H9 (cell line): Measurements from ENCODE around the gene FAM219A. TPM values are rescaled to one million over a fixed set of nuclear protein-coding genes. Genes with fewer than 3 reads are reported as not detected.

ENCODE experiments used
- DNase-seq: peaks from one replicate; pipeline ENCODE4 v3.0.0-alpha.2; 2017
- H2AFZ ChIP-seq: one replicate; pipeline ENCODE4 v1.6.1; 2013; ENCODE audit warnings: mild to moderate bottlenecking, low read length, control low read depth, moderate library complexity
- H2AK5ac ChIP-seq: 2 replicates; pipeline ENCODE4 v1.6.1; 2013; ENCODE audit warnings: low read length, control low read depth, mixed read lengths; ENCODE audit not compliant: insufficient read length
- H2BK120ac ChIP-seq: one replicate; pipeline ENCODE4 v1.6.1; 2013; ENCODE audit warnings: low read depth, mild to moderate bottlenecking, low read length, control low read depth, inconsistent platforms; ENCODE audit not compliant: poor library complexity, severe bottlenecking
- H2BK12ac ChIP-seq: 2 replicates; pipeline ENCODE4 v1.6.1; 2013; ENCODE audit warnings: low read length, control low read depth, mixed read lengths, low read depth; ENCODE audit not compliant: insufficient read length
- H2BK15ac ChIP-seq: 2 replicates; pipeline ENCODE4 v1.6.1; 2013; ENCODE audit warnings: low read depth, low read length, control low read depth
- H2BK20ac ChIP-seq: one replicate; pipeline ENCODE4 v1.6.1; 2013; ENCODE audit warnings: low read depth, mild to moderate bottlenecking, low read length, control low read depth, inconsistent platforms; ENCODE audit not compliant: poor library complexity, severe bottlenecking
- H2BK5ac ChIP-seq: 2 replicates; pipeline ENCODE4 v1.6.1; 2013; ENCODE audit warnings: low read length, control low read depth, mixed read lengths; ENCODE audit not compliant: insufficient read length
- H3K14ac ChIP-seq: 2 replicates; pipeline ENCODE4 v1.6.1; 2013; ENCODE audit warnings: low read length, control low read depth; ENCODE audit not compliant: insufficient read depth
- H3K18ac ChIP-seq: 2 replicates; pipeline ENCODE4 v1.6.1; 2013; ENCODE audit warnings: low read depth, mild to moderate bottlenecking, mixed read lengths, low read length, control low read depth; ENCODE audit not compliant: insufficient read length
- H3K23ac ChIP-seq: 2 replicates; pipeline ENCODE4 v1.6.1; 2013; ENCODE audit warnings: low read length, control low read depth, mixed read lengths, low read depth; ENCODE audit not compliant: insufficient read length
- H3K23me2 ChIP-seq: 2 replicates; pipeline ENCODE4 v1.6.1; 2013; ENCODE audit warnings: low read depth, mild to moderate bottlenecking, mixed read lengths, low read length, control low read depth; ENCODE audit not compliant: insufficient read length, poor library complexity, severe bottlenecking
- H3K27ac ChIP-seq: 2 replicates; pipeline ENCODE4 v1.5.1; 2013; ENCODE audit warnings: low read length, control low read depth, mixed read lengths, low read depth; ENCODE audit not compliant: insufficient read length
- H3K27me3 ChIP-seq: 2 replicates; pipeline ENCODE4 v1.6.1; 2013; ENCODE audit warnings: low read length, control low read depth, inconsistent platforms; ENCODE audit not compliant: insufficient read depth
- H3K4ac ChIP-seq: 2 replicates; pipeline ENCODE4 v1.6.1; 2013; ENCODE audit warnings: low read depth, mild to moderate bottlenecking, control low read depth, inconsistent platforms, low read length, moderate library complexity
- H3K4me1 ChIP-seq: 2 replicates; pipeline ENCODE4 v1.6.1; 2013; ENCODE audit warnings: low read length, control low read depth, inconsistent platforms; ENCODE audit not compliant: insufficient read depth
- H3K4me2 ChIP-seq: 2 replicates; pipeline ENCODE4 v1.6.1; 2013; ENCODE audit warnings: low read length, control low read depth, mixed read lengths; ENCODE audit not compliant: insufficient read length, insufficient read depth
- H3K56ac ChIP-seq: 2 replicates; pipeline ENCODE4 v1.6.1; 2013; ENCODE audit warnings: low read depth, mild to moderate bottlenecking, mixed read lengths, low read length, control low read depth; ENCODE audit not compliant: insufficient read length
- H3K79me1 ChIP-seq: 2 replicates; pipeline ENCODE4 v1.6.1; 2013; ENCODE audit warnings: low read depth, mild to moderate bottlenecking, moderate library complexity, low read length, control low read depth, inconsistent platforms; ENCODE audit not compliant: insufficient read depth, poor library complexity, severe bottlenecking
- H3K79me2 ChIP-seq: 2 replicates; pipeline ENCODE4 v1.6.1; 2013; ENCODE audit warnings: low read length, control low read depth, inconsistent platforms; ENCODE audit not compliant: insufficient read depth
- H3K9ac ChIP-seq: 2 replicates; pipeline ENCODE4 v1.6.1; 2013; ENCODE audit warnings: low read length, control low read depth, mixed read lengths; ENCODE audit not compliant: insufficient read length; ENCODE audit errors: extremely low read depth
- H3K9me3 ChIP-seq: one replicate; pipeline ENCODE4 v1.6.1; 2013; ENCODE audit warnings: low read depth, low read length, inconsistent platforms; ENCODE audit not compliant: control insufficient read depth
- H3T11ph ChIP-seq: one replicate; pipeline ENCODE4 v1.6.1; 2013; ENCODE audit warnings: mild to moderate bottlenecking, low read length, control low read depth, inconsistent platforms
- H4K20me1 ChIP-seq: one replicate; pipeline ENCODE4 v1.6.1; 2013; ENCODE audit not compliant: control insufficient read depth, insufficient read length, insufficient read depth
- H4K5ac ChIP-seq: 2 replicates; pipeline ENCODE4 v1.6.1; 2013; ENCODE audit warnings: low read depth, mild to moderate bottlenecking, mixed read lengths, low read length, control low read depth; ENCODE audit not compliant: insufficient read length
- H4K8ac ChIP-seq: replicated peaks from 2 replicates; pipeline ENCODE4 v1.6.1; 2013; ENCODE audit warnings: low read length, control low read depth, mixed read lengths, low read depth; ENCODE audit not compliant: insufficient read length
- H4K91ac ChIP-seq: 2 replicates; pipeline ENCODE4 v1.6.1; 2013; ENCODE audit warnings: low read depth, mild to moderate bottlenecking, moderate library complexity, mixed read lengths, low read length, control low read depth; ENCODE audit not compliant: insufficient read length
- H3K27ac Mint-ChIP-seq, 3 experiments: 2 replicates in 2 of 3; 3 replicates in 1 of 3; pipeline ENCODE4 v1.8.0; 2020 to 2021; ENCODE audit warnings: mixed read lengths in 3 of 3, mild to moderate bottlenecking in 1 of 3, moderate library complexity in 1 of 3
- H3K27me3 Mint-ChIP-seq: 2 replicates; pipeline ENCODE4 v1.8.0; 2021; ENCODE audit warnings: low read depth, mild to moderate bottlenecking, moderate library complexity, mixed read lengths
- H3K36me3 Mint-ChIP-seq, 3 experiments: 2 replicates in 2 of 3; 3 replicates in 1 of 3; pipeline ENCODE4 v1.8.0; 2020 to 2021; ENCODE audit warnings: low read depth in 3 of 3, mixed read lengths in 3 of 3; ENCODE audit not compliant: insufficient read depth in 1 of 3
- H3K4me1 Mint-ChIP-seq, 2 experiments: 2 replicates each; pipeline ENCODE4 v1.8.0; 2020; ENCODE audit warnings: mixed read lengths in 2 of 2
- H3K4me3 Mint-ChIP-seq, 2 experiments: 2 replicates in 1 of 2; 3 replicates in 1 of 2; pipeline ENCODE4 v1.8.0; 2020 to 2021; ENCODE audit warnings: mild to moderate bottlenecking in 2 of 2, mixed read lengths in 2 of 2, moderate library complexity in 1 of 2
- H3K9me3 Mint-ChIP-seq, 2 experiments: 2 replicates in 1 of 2; 3 replicates in 1 of 2; pipeline ENCODE4 v1.8.0; 2020; ENCODE audit warnings: mild to moderate bottlenecking in 2 of 2, mixed read lengths in 2 of 2, moderate library complexity in 1 of 2
- CTCF ChIP-seq: fragments of 200-600 bp; sonication (generic); conservative IDR thresholded peaks from 3 replicates; pipeline ENCODE4 v1.8.0; 2021; ENCODE audit warnings: antibody characterized with exemption, mild to moderate bottlenecking
- WGBS: extraction: QIAGEN DNeasy Blood & Tissue Kit; methylation state at CpG from one replicate; pipeline ENCODE4 v1.1.7; 2013; ENCODE audit warnings: missing lambda C conversion rate, low lambda C conversion rate, mixed read lengths; ENCODE audit not compliant: insufficient read length; ENCODE audit errors: extremely low coverage; 5-methylcytosine and 5-hydroxymethylcytosine counted together
- total RNA-seq: library from RNA; stranded (reverse); gene quantifications from 2 replicates; pipeline ENCODE4 v1.2.1, GENCODE V29; 2021

Gene FAM219A
- total RNA-seq, 1 experiment from 2014 or later = 16.7 TPM

GRCh38 chr9:34405719-34406118 is 52.7 kb downstream of the FAM219A start:
- DNase-seq = no peak
- no peak overlapping the region for H3K4me3 Mint-ChIP-seq
- Histone ChIP-seq H3K9ac (no peak overlapping the region), H2BK12ac (no peak overlapping the region), H2BK120ac (no peak overlapping the region), H4K20me1 (no peaks in the 10 kb centered on the region), H3K79me2 (no peaks in the 10 kb centered on the region), H3K18ac (no peak overlapping the region), H2AFZ (no peak overlapping the region), H3K56ac (no peak overlapping the region), H3T11ph (no peak overlapping the region), H3K4me1 (no peaks in the 10 kb centered on the region), H3K27me3 (no peaks in the 10 kb centered on the region), H3K23ac (no peak overlapping the region), H3K27ac (no peak overlapping the region), H2AK5ac (no peak overlapping the region), H2BK15ac (no peak overlapping the region), H4K91ac (no peak overlapping the region), H4K8ac (no peak overlapping the region), H3K4ac (no peak overlapping the region), H3K14ac (no peak overlapping the region; the same call in 1 of the 2 replicates), H2BK5ac (no peak overlapping the region), H3K23me2 (no peaks in the 10 kb centered on the region), H4K5ac (no peak overlapping the region), H3K4me2 (no peak overlapping the region), H3K79me1 (no peaks in the 10 kb centered on the region), H3K9me3 (no peaks in the 10 kb centered on the region), H2BK20ac (no peak overlapping the region)
- H3K27me3 Mint-ChIP-seq = no peaks in the 10 kb centered on the region
- no peak overlapping the region for H3K27ac Mint-ChIP-seq
- no peak for TF ChIP-seq CTCF
- H3K4me1 Mint-ChIP-seq = no peaks in the 10 kb centered on the region
- no peaks in the 10 kb centered on the region; a peak in 1 of 7 replicates for H3K36me3 Mint-ChIP-seq
- no CpG with 5 or more reads among the region's 7 CpGs for WGBS
- no peaks in the 10 kb centered on the region for H3K9me3 Mint-ChIP-seq
